IMR-90 (cell line): ENCODE results near the gene CXorf65.

Source experiments
- CEBPB ChIP-seq: IDR thresholded peaks from 2 replicates; pipeline ENCODE4 v1.6.1; 2012; ENCODE audit warnings: low read depth, low read length, improper control_type of control experiment
- FOS ChIP-seq: fragments of 150-350 bp; IDR thresholded peaks from 2 replicates; pipeline ENCODE4 v1.6.1; 2016; ENCODE audit warnings: low read depth, low read length
- TF ChIP-seq, protein P1 (sequence below): conservative IDR thresholded peaks from 2 replicates; pipeline ENCODE4 v1.5.1; 2012; ENCODE audit warnings: mild to moderate bottlenecking, low read depth, low read length, improper control_type of control experiment
- TF ChIP-seq, protein P2 (sequence below): fragments of 150-350 bp; IDR thresholded peaks from 2 replicates; pipeline ENCODE4 v1.6.1; 2016; ENCODE audit warnings: low read depth, mild to moderate bottlenecking, low read length, moderate library complexity, borderline replicate concordance

- TF ChIP-seq, protein P1, sequence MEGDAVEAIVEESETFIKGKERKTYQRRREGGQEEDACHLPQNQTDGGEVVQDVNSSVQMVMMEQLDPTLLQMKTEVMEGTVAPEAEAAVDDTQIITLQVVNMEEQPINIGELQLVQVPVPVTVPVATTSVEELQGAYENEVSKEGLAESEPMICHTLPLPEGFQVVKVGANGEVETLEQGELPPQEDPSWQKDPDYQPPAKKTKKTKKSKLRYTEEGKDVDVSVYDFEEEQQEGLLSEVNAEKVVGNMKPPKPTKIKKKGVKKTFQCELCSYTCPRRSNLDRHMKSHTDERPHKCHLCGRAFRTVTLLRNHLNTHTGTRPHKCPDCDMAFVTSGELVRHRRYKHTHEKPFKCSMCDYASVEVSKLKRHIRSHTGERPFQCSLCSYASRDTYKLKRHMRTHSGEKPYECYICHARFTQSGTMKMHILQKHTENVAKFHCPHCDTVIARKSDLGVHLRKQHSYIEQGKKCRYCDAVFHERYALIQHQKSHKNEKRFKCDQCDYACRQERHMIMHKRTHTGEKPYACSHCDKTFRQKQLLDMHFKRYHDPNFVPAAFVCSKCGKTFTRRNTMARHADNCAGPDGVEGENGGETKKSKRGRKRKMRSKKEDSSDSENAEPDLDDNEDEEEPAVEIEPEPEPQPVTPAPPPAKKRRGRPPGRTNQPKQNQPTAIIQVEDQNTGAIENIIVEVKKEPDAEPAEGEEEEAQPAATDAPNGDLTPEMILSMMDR: no peak
- TF ChIP-seq, protein P2, sequence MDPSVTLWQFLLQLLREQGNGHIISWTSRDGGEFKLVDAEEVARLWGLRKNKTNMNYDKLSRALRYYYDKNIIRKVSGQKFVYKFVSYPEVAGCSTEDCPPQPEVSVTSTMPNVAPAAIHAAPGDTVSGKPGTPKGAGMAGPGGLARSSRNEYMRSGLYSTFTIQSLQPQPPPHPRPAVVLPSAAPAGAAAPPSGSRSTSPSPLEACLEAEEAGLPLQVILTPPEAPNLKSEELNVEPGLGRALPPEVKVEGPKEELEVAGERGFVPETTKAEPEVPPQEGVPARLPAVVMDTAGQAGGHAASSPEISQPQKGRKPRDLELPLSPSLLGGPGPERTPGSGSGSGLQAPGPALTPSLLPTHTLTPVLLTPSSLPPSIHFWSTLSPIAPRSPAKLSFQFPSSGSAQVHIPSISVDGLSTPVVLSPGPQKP: no peak
- TF ChIP-seq CEBPB (no peak), FOS (no peak)
These were observed 3.2 kb downstream of the CXorf65 start for GRCh38 chrX:71103110-71103983.
